Testis (tissue), 2 donors: ENCODE results near the gene SLX4IP.

ENCODE experiments used
- POLR2A ChIP-seq: fragments of 450-650 bp; IDR thresholded peaks from one replicate; pipeline ENCODE4 v1.6.1; 2017; ENCODE audit warnings: antibody characterized with exemption, mild to moderate bottlenecking, moderate library complexity
- TF ChIP-seq, protein P1 (sequence below), 3 experiments: fragments of 450-650 bp in 2 of 3; fragments of 200-600 bp in 1 of 3; sonication (generic) in 1 of 3; IDR thresholded peaks; one replicate each; pipeline ENCODE4 v1.5.1; 2016 to 2019; ENCODE audit warnings: antibody characterized with exemption in 3 of 3, mild to moderate bottlenecking in 2 of 3, moderate library complexity in 1 of 3

- TF ChIP-seq, protein P1, sequence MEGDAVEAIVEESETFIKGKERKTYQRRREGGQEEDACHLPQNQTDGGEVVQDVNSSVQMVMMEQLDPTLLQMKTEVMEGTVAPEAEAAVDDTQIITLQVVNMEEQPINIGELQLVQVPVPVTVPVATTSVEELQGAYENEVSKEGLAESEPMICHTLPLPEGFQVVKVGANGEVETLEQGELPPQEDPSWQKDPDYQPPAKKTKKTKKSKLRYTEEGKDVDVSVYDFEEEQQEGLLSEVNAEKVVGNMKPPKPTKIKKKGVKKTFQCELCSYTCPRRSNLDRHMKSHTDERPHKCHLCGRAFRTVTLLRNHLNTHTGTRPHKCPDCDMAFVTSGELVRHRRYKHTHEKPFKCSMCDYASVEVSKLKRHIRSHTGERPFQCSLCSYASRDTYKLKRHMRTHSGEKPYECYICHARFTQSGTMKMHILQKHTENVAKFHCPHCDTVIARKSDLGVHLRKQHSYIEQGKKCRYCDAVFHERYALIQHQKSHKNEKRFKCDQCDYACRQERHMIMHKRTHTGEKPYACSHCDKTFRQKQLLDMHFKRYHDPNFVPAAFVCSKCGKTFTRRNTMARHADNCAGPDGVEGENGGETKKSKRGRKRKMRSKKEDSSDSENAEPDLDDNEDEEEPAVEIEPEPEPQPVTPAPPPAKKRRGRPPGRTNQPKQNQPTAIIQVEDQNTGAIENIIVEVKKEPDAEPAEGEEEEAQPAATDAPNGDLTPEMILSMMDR (IDR thresholded peaks at IDR 0.05), result no peak
- no peak for TF ChIP-seq POLR2A
These were observed 223.1 kb downstream of the SLX4IP start for GRCh38 chr20:10658051-10658823.
